DOHH2 (cell line): ENCODE measurements around the gene FALEC.

Experiments
- H3F3A ChIP-seq: fragments of 200-600 bp; sonication (generic), shearing (Covaris generic); 2 replicates; pipeline ENCODE4 v1.6.0; 2016; ENCODE audit warnings: antibody characterized with exemption, mild to moderate bottlenecking; ENCODE audit not compliant: control insufficient read depth, insufficient read depth
- H3K27ac ChIP-seq: fragments of 200-600 bp; sonication (generic); 2 replicates; pipeline ENCODE4 v1.5.1; 2014; ENCODE audit warnings: low read depth, mild to moderate bottlenecking, low read length, moderate library complexity
- H3K27me3 ChIP-seq: fragments of 200-600 bp; sonication (generic); 2 replicates; pipeline ENCODE4 v1.6.1; 2014; ENCODE audit warnings: mild to moderate bottlenecking, low read length, mixed read lengths; ENCODE audit not compliant: control insufficient read depth
- H3K36me3 ChIP-seq: fragments of 200-600 bp; sonication (generic); 2 replicates; pipeline ENCODE4 v1.6.1; 2014; ENCODE audit warnings: mild to moderate bottlenecking, low read length, moderate library complexity, mixed read lengths; ENCODE audit not compliant: control insufficient read depth
- H3K4me1 ChIP-seq: fragments of 200-600 bp; sonication (generic); 2 replicates; pipeline ENCODE4 v1.6.1; 2014; ENCODE audit warnings: mild to moderate bottlenecking, low read length, mixed read lengths; ENCODE audit not compliant: control insufficient read depth
- H3K4me2 ChIP-seq: fragments of 200-600 bp; sonication (generic); 2 replicates; pipeline ENCODE4 v1.6.0; 2014; ENCODE audit warnings: mild to moderate bottlenecking, low read length, moderate library complexity
- H3K4me3 ChIP-seq: fragments of 200-600 bp; sonication (generic); 2 replicates; pipeline ENCODE4 v1.5.1; 2014; ENCODE audit warnings: mild to moderate bottlenecking, low read length, mixed read lengths
- H3K79me2 ChIP-seq: fragments of 200-600 bp; sonication (generic); 2 replicates; pipeline ENCODE4 v1.6.1; 2014; ENCODE audit warnings: mild to moderate bottlenecking, low read length, mixed read lengths; ENCODE audit not compliant: control insufficient read depth
- H3K9me2 ChIP-seq: fragments of 200-600 bp; sonication (generic); replicated peaks from 2 replicates; pipeline ENCODE4 v1.6.1; 2014; ENCODE audit warnings: mild to moderate bottlenecking, low read length, mixed read lengths; ENCODE audit not compliant: control insufficient read depth
- H3K9me3 ChIP-seq: fragments of 200-600 bp; sonication (generic); 2 replicates; pipeline ENCODE4 v1.6.1; 2014; ENCODE audit warnings: antibody characterized with exemption, low read length, mixed read lengths; ENCODE audit not compliant: control insufficient read depth, insufficient read depth
- H4K20me1 ChIP-seq: fragments of 200-600 bp; sonication (generic); 2 replicates; pipeline ENCODE4 v1.6.0; 2014; ENCODE audit warnings: low read depth, mild to moderate bottlenecking, antibody characterized with exemption, low read length, moderate library complexity; ENCODE audit not compliant: control insufficient read depth, insufficient read depth
- EZH2phosphoT487 ChIP-seq: fragments of 200-600 bp; sonication (generic); IDR thresholded peaks from 2 replicates; pipeline ENCODE4 v1.6.1; 2017; ENCODE audit warnings: borderline replicate concordance, mild to moderate bottlenecking, antibody characterized with exemption, low read length, moderate library complexity, mixed read lengths
- TF ChIP-seq, protein P1 (sequence below): fragments of 200-600 bp; sonication (generic); IDR thresholded peaks from one replicate; pipeline ENCODE4 v1.5.1; 2014; ENCODE audit warnings: antibody characterized with exemption, mild to moderate bottlenecking, low read depth, low read length; ENCODE audit not compliant: poor library complexity, severe bottlenecking

The FALEC gene

GRCh38 chr1:150516050-150516591 lies 569 bp downstream of the FALEC start:
- Histone ChIP-seq H3K27ac (no peak overlapping the region), H3F3A (peaks cover 12% of the 10 kb centered on the region; the same call in 1 of the 2 replicates), H3K79me2 (no peaks in the 10 kb centered on the region), H3K27me3 (no peaks in the 10 kb centered on the region), H3K4me1 (peaks cover 37% of the 10 kb centered on the region), H3K36me3 (no peaks in the 10 kb centered on the region), H3K4me2 (peak overlapping the region; percentile 78), H3K9me2 (no peaks in the 10 kb centered on the region), H4K20me1 (no peaks in the 10 kb centered on the region), H3K9me3 (no peaks in the 10 kb centered on the region), H3K4me3 (peak overlapping the region; percentile 91)
- TF ChIP-seq EZH2phosphoT487 = no peak
- TF ChIP-seq, protein P1, sequence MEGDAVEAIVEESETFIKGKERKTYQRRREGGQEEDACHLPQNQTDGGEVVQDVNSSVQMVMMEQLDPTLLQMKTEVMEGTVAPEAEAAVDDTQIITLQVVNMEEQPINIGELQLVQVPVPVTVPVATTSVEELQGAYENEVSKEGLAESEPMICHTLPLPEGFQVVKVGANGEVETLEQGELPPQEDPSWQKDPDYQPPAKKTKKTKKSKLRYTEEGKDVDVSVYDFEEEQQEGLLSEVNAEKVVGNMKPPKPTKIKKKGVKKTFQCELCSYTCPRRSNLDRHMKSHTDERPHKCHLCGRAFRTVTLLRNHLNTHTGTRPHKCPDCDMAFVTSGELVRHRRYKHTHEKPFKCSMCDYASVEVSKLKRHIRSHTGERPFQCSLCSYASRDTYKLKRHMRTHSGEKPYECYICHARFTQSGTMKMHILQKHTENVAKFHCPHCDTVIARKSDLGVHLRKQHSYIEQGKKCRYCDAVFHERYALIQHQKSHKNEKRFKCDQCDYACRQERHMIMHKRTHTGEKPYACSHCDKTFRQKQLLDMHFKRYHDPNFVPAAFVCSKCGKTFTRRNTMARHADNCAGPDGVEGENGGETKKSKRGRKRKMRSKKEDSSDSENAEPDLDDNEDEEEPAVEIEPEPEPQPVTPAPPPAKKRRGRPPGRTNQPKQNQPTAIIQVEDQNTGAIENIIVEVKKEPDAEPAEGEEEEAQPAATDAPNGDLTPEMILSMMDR = no peak

DNA sequence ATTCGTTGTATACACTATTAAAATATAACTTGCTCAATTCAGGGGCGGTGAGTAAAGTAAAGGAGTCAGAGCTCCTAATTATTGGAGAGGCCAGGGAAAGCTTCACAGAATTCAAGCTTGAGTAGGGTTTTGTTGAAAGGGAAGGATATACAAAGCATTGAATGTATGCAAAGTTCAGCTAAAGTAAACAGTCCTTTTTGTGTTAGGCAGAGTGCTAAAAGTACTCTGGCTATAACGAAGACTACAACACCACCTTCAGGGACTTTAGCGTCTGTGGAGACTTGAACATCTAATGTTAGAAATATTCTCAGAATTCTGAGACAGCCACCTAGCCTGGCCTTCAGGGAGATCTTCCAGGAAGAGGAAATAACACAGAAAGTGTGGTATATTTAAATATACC lies 1.1 kb downstream of the FALEC start:
- H3K4me3 ChIP-seq = peak overlapping the region; percentile 91

GRCh38 chr1:150521196-150521968 lies 5.8 kb downstream of the FALEC start:
- no peak for TF ChIP-seq EZH2phosphoT487
- Histone ChIP-seq H3K27me3 (no peaks in the 10 kb centered on the region), H3K4me1 (peaks cover 25% of the 10 kb centered on the region), H3K36me3 (no peaks in the 10 kb centered on the region), H3F3A (peaks cover 12% of the 10 kb centered on the region), H3K9me3 (no peaks in the 10 kb centered on the region), H3K4me3 (no peak overlapping the region), H4K20me1 (no peaks in the 10 kb centered on the region), H3K4me2 (peak overlapping the region; percentile 40), H3K27ac (no peak overlapping the region), H3K79me2 (no peaks in the 10 kb centered on the region), H3K9me2 (no peaks in the 10 kb centered on the region)

More for the DNA sequence above, 1.1 kb downstream of the FALEC start:
- no peaks in the 10 kb centered on the region for H3K79me2 ChIP-seq
- no peak for TF ChIP-seq EZH2phosphoT487
- TF ChIP-seq, protein P1 = peak; percentile 43
- no peaks in the 10 kb centered on the region for H4K20me1 ChIP-seq
- H3K27ac ChIP-seq = no peak overlapping the region
- no peaks in the 10 kb centered on the region for H3K36me3 ChIP-seq
- peak overlapping the region; percentile 78 for H3K4me2 ChIP-seq
- H3K27me3 ChIP-seq = no peaks in the 10 kb centered on the region
- no peaks in the 10 kb centered on the region for H3K9me2 ChIP-seq
- peaks cover 40% of the 10 kb centered on the region for H3K4me1 ChIP-seq
- H3F3A ChIP-seq = peaks cover 12% of the 10 kb centered on the region; the same call in 1 of the 2 replicates
- no peaks in the 10 kb centered on the region for H3K9me3 ChIP-seq

- no peak for TF ChIP-seq EZH2phosphoT487
- TF ChIP-seq, protein P1 = no peak
- H3K27ac ChIP-seq = no peak overlapping the region
- H3K9me2 ChIP-seq = no peaks in the 10 kb centered on the region
Observed at GRCh38 chr1:150525348-150525747, 9.8 kb downstream of the FALEC start.

More at GRCh38 chr1:150525348-150525747, 9.8 kb downstream of the FALEC start:
- no peaks in the 10 kb centered on the region for H3K9me3 ChIP-seq
- no peak overlapping the region for H3K4me3 ChIP-seq
- peaks cover 11% of the 10 kb centered on the region for H3K4me1 ChIP-seq
- no peaks in the 10 kb centered on the region for H4K20me1 ChIP-seq
- H3K79me2 ChIP-seq = no peaks in the 10 kb centered on the region
- no peaks in the 10 kb centered on the region for H3K27me3 ChIP-seq
- H3F3A ChIP-seq = no peaks in the 10 kb centered on the region; the same call in 1 of the 2 replicates
- no peaks in the 10 kb centered on the region for H3K36me3 ChIP-seq
- no peak overlapping the region for H3K4me2 ChIP-seq
